Mononuclear cell (primary cell): ENCODE results near the gene PMM1. TPM values are rescaled to one million over a fixed set of nuclear protein-coding genes. Genes with fewer than 3 reads are reported as not detected.

ENCODE experiments used
- H3K27me3 ChIP-seq: 2 replicates; pipeline ENCODE4 v1.6.0; 2011; ENCODE audit warnings: low read length, control low read depth; ENCODE audit not compliant: insufficient read depth
- H3K4me1 ChIP-seq: 2 replicates; pipeline ENCODE4 v1.5.1; 2011; ENCODE audit warnings: mild to moderate bottlenecking, low read length, control low read depth; ENCODE audit not compliant: insufficient read depth
- H3K4me3 ChIP-seq: 2 replicates; pipeline ENCODE4 v1.5.1; 2011; ENCODE audit warnings: mild to moderate bottlenecking, low read length, moderate library complexity
- H3K9me3 ChIP-seq: 2 replicates; pipeline ENCODE4 v1.5.1; 2011; ENCODE audit warnings: low read depth, mild to moderate bottlenecking, control low read depth, low read length
- total RNA-seq: library from RNA; depleted of rRNA; stranded (reverse); fragments of >200 nt; gene quantifications from one replicate; pipeline ENCODE4 v1.2.3, GENCODE V29; 2012

PMM1 gene
- total RNA-seq, 1 donor: 7.1 TPM

GRCh38 chr22:41540365-41540764 is 49.3 kb downstream of the PMM1 start:
- H3K9me3 ChIP-seq: no peaks in the 10 kb centered on the region
- no peak overlapping the region for H3K4me3 ChIP-seq
- H3K27me3 ChIP-seq: no peaks in the 10 kb centered on the region
- H3K4me1 ChIP-seq: peaks cover 27% of the 10 kb centered on the region

- no peak overlapping the region for H3K4me3 ChIP-seq
- H3K4me1 ChIP-seq: peaks cover 23% of the 10 kb centered on the region
- H3K27me3 ChIP-seq: no peaks in the 10 kb centered on the region
- no peaks in the 10 kb centered on the region for H3K9me3 ChIP-seq
Measured at GRCh38 chr22:41540006-41540315, 49.7 kb downstream of the PMM1 start.

- H3K4me1 ChIP-seq: peaks cover 18% of the 10 kb centered on the region
- H3K9me3 ChIP-seq: no peaks in the 10 kb centered on the region
- no peaks in the 10 kb centered on the region for H3K27me3 ChIP-seq
- H3K4me3 ChIP-seq: no peak overlapping the region
Measured at GRCh38 chr22:41539146-41540005, 50.3 kb downstream of the PMM1 start.

GRCh38 chr22:41538583-41538982 is 51.1 kb downstream of the PMM1 start:
- H3K27me3 ChIP-seq: no peaks in the 10 kb centered on the region
- H3K4me3 ChIP-seq: no peak overlapping the region
- H3K9me3 ChIP-seq: no peaks in the 10 kb centered on the region
- H3K4me1 ChIP-seq: peaks cover 14% of the 10 kb centered on the region

GRCh38 chr22:41537203-41537602 is 52.4 kb downstream of the PMM1 start:
- Histone ChIP-seq H3K27me3 (no peaks in the 10 kb centered on the region), H3K9me3 (no peaks in the 10 kb centered on the region), H3K4me3 (no peak overlapping the region), H3K4me1 (no peaks in the 10 kb centered on the region)

- Histone ChIP-seq H3K27me3 (no peaks in the 10 kb centered on the region), H3K9me3 (no peaks in the 10 kb centered on the region), H3K4me3 (no peak overlapping the region), H3K4me1 (no peaks in the 10 kb centered on the region)
Measured at GRCh38 chr22:41535244-41535643, 54.4 kb downstream of the PMM1 start.

- no peaks in the 10 kb centered on the region for H3K9me3 ChIP-seq
- H3K4me1 ChIP-seq: no peaks in the 10 kb centered on the region
- H3K27me3 ChIP-seq: no peaks in the 10 kb centered on the region
- no peak overlapping the region for H3K4me3 ChIP-seq
Measured at GRCh38 chr22:41534219-41534618, 55.4 kb downstream of the PMM1 start.

- Histone ChIP-seq H3K9me3 (no peaks in the 10 kb centered on the region), H3K27me3 (no peaks in the 10 kb centered on the region), H3K4me1 (no peaks in the 10 kb centered on the region), H3K4me3 (no peak overlapping the region)
Measured at GRCh38 chr22:41532908-41533825, 56.5 kb downstream of the PMM1 start.

GRCh38 chr22:41531715-41532477 is 57.7 kb downstream of the PMM1 start:
- no peaks in the 10 kb centered on the region for H3K9me3 ChIP-seq
- no peaks in the 10 kb centered on the region for H3K4me1 ChIP-seq
- no peak overlapping the region for H3K4me3 ChIP-seq
- H3K27me3 ChIP-seq: no peaks in the 10 kb centered on the region

GRCh38 chr22:41530890-41531714 is 58.5 kb downstream of the PMM1 start:
- H3K4me3 ChIP-seq: no peak overlapping the region
- no peaks in the 10 kb centered on the region for H3K27me3 ChIP-seq
- H3K4me1 ChIP-seq: no peaks in the 10 kb centered on the region
- H3K9me3 ChIP-seq: no peaks in the 10 kb centered on the region

GRCh38 chr22:41528938-41529561 is 60.6 kb downstream of the PMM1 start:
- Histone ChIP-seq H3K9me3 (no peaks in the 10 kb centered on the region), H3K4me1 (peaks cover 10% of the 10 kb centered on the region), H3K27me3 (no peaks in the 10 kb centered on the region), H3K4me3 (no peak overlapping the region)

GRCh38 chr22:41528132-41528766 is 61.4 kb downstream of the PMM1 start:
- Histone ChIP-seq H3K4me3 (no peak overlapping the region), H3K9me3 (no peaks in the 10 kb centered on the region), H3K27me3 (no peaks in the 10 kb centered on the region), H3K4me1 (peaks cover 10% of the 10 kb centered on the region)
